ENCODE measurements around the gene MAMDC4.
"Not testable (repeated sequence)": the region's sequence is repeated elsewhere in the genome, so short reads cannot be mapped to it uniquely, and the experiment has no call there.

MAMDC4 gene

GRCh38 chr9:136838314-136839228 lies 13.6 kb upstream of the MAMDC4 start:
- DNase-seq (ENCODE audit: low read depth in 2 of 2) = no peak

- no peak for DNase-seq (ENCODE audit: low read depth in 2 of 2)
These were observed 12.7 kb upstream of the MAMDC4 start for GRCh38 chr9:136839229-136840139.

- DNase-seq (ENCODE audit: low read depth in 2 of 2) = no peak
These were observed 11.8 kb upstream of the MAMDC4 start for GRCh38 chr9:136840140-136840876.

- no peak for DNase-seq (ENCODE audit: low read depth in 2 of 2)
These were observed 11.1 kb upstream of the MAMDC4 start for GRCh38 chr9:136840877-136841645.

- DNase-seq (ENCODE audit: low read depth in 2 of 2) = not testable (repeated sequence)
These were observed 10.3 kb upstream of the MAMDC4 start for GRCh38 chr9:136841646-136842379.

- peak in 1 of 2 experiments; percentile 25 for DNase-seq (ENCODE audit: low read depth in 2 of 2)
These were observed 9.7 kb upstream of the MAMDC4 start, which contains the start of gene AJM1 for GRCh38 chr9:136842380-136842948. AJM1 (plus strand) TSS chr9:136842478; CDS start chr9:136844415, 1,937 bp downstream.

GRCh38 chr9:136843159-136843800 lies 8.9 kb upstream of the MAMDC4 start:
- not testable (repeated sequence) for DNase-seq (ENCODE audit: low read depth in 2 of 2)

GRCh38 chr9:136843801-136844740 lies 8.1 kb upstream of the MAMDC4 start:
- not testable (repeated sequence) for DNase-seq (ENCODE audit: low read depth in 2 of 2)

- DNase-seq (ENCODE audit: low read depth in 2 of 2) = no peak
These were observed 7.2 kb upstream of the MAMDC4 start for GRCh38 chr9:136844761-136845464.

- no peak for DNase-seq (ENCODE audit: low read depth in 2 of 2)
These were observed 6.5 kb upstream of the MAMDC4 start for GRCh38 chr9:136845465-136846260.

- no peak for DNase-seq (ENCODE audit: low read depth in 2 of 2)
These were observed 5.6 kb upstream of the MAMDC4 start for GRCh38 chr9:136846376-136847087.

- DNase-seq (ENCODE audit: low read depth in 2 of 2) = peak in 1 of 2 experiments; percentile 37
These were observed 4.9 kb upstream of the MAMDC4 start for GRCh38 chr9:136847088-136847825.

GRCh38 chr9:136847826-136848392 lies 4.2 kb upstream of the MAMDC4 start:
- peak in 1 of 2 experiments; percentile 41 for DNase-seq (ENCODE audit: low read depth in 2 of 2)

GRCh38 chr9:136848393-136849037 lies 3.6 kb upstream of the MAMDC4 start:
- no peak for DNase-seq (ENCODE audit: low read depth in 2 of 2)
